ENCODE results near the gene MFSD6. TPM values are rescaled to one million over a fixed set of nuclear protein-coding genes. Genes with fewer than 3 reads are reported as not detected.
A peak's percentile ranks its signal among the peaks of the same experiment; 100 is the strongest.

The MFSD6 gene
- total RNA-seq, 3 donors from 2014 or later (not counting 1 experiment from before 2014, with no cell fraction given) = 36.7 to 50.5 (median 48.0) TPM

DNA sequence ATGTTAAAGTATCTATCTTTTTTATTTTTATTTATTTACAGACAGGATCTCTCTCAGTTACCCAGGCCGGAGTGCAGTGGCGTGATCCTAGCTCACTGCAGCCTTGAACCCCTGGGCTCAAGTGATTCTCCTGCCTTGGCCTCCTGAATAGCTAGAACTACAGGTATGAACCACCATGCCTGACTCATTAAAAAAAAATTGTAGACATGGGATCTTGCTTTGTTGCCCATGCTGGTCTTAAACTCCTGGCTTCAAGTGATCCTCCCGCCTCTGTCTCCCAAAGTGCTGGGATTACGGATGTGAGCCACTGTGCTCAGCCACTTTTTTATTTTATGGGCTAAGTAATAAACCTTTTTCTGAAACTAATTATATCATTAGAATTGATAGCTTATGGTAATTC is 7.1 kb downstream of the MFSD6 start:
- H3K27me3 Mint-ChIP-seq (ENCODE audit: low read depth in 2 of 2) = no peaks in the 10 kb centered on the region
- 100% methylated on average over 4 of the region's 4 CpGs for WGBS (ENCODE audit: insufficient coverage)
- peak overlapping the region; percentile 27 for H3K27ac ChIP-seq (ENCODE audit: low read length)
- no peaks in the 10 kb centered on the region for H3K9me3 ChIP-seq (ENCODE audit: control insufficient read depth, insufficient read depth, low read length)
- no peak for DNase-seq
- no peaks in the 10 kb centered on the region for H3K27me3 ChIP-seq (ENCODE audit: control insufficient read depth, insufficient read depth, low read length)
- peak overlapping the region; percentile 88 to 92 for H3K27ac Mint-ChIP-seq
- peaks cover 32 to 44% of the 10 kb centered on the region in 2 donors for H3K4me1 Mint-ChIP-seq
- no peak overlapping the region for H3K4me3 ChIP-seq (ENCODE audit: low read length)
- H3K9me3 Mint-ChIP-seq = no peaks in the 10 kb centered on the region
- no peak overlapping the region for H3K4me3 Mint-ChIP-seq
- no peaks in the 10 kb centered on the region for H3K36me3 Mint-ChIP-seq
- intact Hi-C loops (cut with micrococcal nuclease) = no loop called here
- peaks cover 11% of the 10 kb centered on the region for H3K4me1 ChIP-seq (ENCODE audit: control insufficient read depth, insufficient read depth, low read length)
- no peak for ATAC-seq
- TF ChIP-seq, protein P1, sequence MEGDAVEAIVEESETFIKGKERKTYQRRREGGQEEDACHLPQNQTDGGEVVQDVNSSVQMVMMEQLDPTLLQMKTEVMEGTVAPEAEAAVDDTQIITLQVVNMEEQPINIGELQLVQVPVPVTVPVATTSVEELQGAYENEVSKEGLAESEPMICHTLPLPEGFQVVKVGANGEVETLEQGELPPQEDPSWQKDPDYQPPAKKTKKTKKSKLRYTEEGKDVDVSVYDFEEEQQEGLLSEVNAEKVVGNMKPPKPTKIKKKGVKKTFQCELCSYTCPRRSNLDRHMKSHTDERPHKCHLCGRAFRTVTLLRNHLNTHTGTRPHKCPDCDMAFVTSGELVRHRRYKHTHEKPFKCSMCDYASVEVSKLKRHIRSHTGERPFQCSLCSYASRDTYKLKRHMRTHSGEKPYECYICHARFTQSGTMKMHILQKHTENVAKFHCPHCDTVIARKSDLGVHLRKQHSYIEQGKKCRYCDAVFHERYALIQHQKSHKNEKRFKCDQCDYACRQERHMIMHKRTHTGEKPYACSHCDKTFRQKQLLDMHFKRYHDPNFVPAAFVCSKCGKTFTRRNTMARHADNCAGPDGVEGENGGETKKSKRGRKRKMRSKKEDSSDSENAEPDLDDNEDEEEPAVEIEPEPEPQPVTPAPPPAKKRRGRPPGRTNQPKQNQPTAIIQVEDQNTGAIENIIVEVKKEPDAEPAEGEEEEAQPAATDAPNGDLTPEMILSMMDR (IDR thresholded peaks at IDR 0.05) = no peak
- H3K36me3 ChIP-seq (ENCODE audit: control insufficient read depth, insufficient read depth, low read length) = peaks cover 2% of the 10 kb centered on the region

DNA sequence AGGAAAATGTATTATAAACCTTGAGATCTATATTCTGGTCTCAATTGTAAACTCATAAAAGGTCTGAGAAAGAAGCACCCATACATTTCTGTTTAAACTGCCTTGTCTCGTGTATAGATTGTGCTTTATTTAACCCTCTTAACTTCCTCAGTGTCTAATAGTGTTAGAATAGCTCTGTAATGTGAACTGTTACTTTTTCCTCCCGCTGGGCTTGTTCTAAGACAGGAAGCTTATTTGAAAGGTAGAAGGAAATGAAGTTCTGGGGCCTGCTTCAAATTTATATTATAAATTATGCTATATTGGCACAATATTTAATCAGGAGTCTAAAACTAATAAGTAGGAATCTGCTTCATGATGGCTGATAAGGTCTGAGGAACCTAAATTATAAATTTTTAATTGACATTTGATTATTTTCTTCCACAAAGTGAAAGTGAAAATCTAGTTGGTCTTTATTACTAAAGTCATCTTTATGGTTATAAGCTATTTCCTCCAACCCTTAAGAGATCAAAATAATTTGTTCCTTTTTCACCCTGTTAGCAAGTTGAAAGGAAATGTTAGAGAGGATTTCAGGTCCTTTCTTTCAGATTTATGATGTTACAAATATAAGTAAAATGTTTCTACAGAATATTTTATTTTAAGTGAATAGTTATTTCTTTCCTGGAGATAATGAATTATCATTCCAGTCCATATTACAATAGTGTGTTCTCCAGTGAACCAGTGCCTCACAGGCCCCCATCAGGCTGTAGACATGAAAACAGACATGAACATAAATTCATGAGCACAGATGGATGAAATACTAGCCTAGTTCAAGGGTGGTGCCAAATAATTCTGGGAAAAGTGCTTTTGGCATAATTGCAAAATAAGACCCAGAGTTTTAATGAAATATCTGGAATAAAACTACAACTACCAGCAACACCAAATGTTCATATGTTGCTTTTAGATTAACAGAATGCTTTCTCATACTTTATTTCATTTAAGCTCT is 7.9 kb downstream of the MFSD6 start:
- Histone ChIP-seq H3K27me3 (ENCODE audit: control insufficient read depth, insufficient read depth, low read length) (no peaks in the 10 kb centered on the region), H3K4me3 (ENCODE audit: low read length) (no peak overlapping the region), H3K4me1 (ENCODE audit: control insufficient read depth, insufficient read depth, low read length) (peaks cover 11% of the 10 kb centered on the region), H3K9me3 (ENCODE audit: control insufficient read depth, insufficient read depth, low read length) (no peaks in the 10 kb centered on the region), H3K36me3 (ENCODE audit: control insufficient read depth, insufficient read depth, low read length) (peaks cover 2% of the 10 kb centered on the region), H3K27ac (ENCODE audit: low read length) (peak overlapping the region; percentile 78)
- DNase-seq (peak in 1 of 2 donors; percentile 42), ATAC-seq (peak; percentile 58 to 74 (median 72))
- peak overlapping the region; percentile 88 to 92 for H3K27ac Mint-ChIP-seq
- TF ChIP-seq, protein P1 (IDR thresholded peaks at IDR 0.05) = no peak
- H3K27me3 Mint-ChIP-seq (ENCODE audit: low read depth in 2 of 2) = no peaks in the 10 kb centered on the region
- H3K36me3 Mint-ChIP-seq = no peaks in the 10 kb centered on the region
- intact Hi-C loops (cut with micrococcal nuclease) = no loop called here
- no peaks in the 10 kb centered on the region for H3K9me3 Mint-ChIP-seq
- H3K4me3 Mint-ChIP-seq = peak overlapping the region; percentile 59
- WGBS (ENCODE audit: insufficient coverage) = no CpG with 5 or more reads among the region's 2 CpGs
- peaks cover 39 to 52% of the 10 kb centered on the region in 2 donors for H3K4me1 Mint-ChIP-seq

DNA sequence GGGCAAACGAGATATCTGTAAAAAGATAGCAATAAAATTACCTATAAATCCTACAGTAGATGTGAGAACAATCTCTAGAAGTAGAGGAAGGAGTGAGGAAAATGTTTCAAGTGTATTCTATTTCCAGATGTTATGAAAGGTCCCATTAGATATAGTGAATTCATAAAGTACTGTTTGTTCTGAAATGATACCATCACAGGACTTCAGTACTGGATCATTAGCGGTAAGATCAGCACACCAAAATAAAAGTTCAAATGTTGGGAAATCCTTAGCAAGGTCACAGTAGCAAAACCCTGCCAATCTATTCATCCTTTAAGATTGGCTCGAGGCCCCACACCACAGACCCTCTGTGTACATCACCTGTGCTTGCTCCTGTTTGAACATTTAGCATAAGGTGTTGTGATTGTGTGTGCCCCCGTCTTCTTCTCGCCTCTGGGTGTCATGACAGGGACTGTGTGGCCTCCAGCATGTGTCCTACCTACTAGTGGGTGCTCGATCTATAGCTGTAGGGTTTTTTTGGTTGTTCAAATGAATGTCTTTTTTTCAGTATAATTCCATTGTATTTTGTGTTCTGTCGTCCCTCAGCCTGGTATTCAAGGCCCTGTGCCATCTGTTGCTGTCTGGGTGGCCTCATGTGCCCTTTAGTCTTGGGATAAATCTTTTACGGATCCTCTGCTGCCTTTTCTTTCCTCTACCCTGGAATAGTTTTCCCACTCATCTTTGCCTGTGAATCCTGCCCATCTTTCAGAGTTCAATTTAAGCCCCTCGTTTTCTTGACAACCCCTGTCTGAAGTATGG is 9.1 kb downstream of the MFSD6 start:
- intact Hi-C loops (cut with micrococcal nuclease) = no loop called here
- WGBS (ENCODE audit: insufficient coverage) = 98% methylated on average over 7 of the region's 9 CpGs
- peaks cover 11% of the 10 kb centered on the region for H3K4me1 ChIP-seq (ENCODE audit: control insufficient read depth, insufficient read depth, low read length)
- TF ChIP-seq, protein P1 (IDR thresholded peaks at IDR 0.05) = no peak
- no peaks in the 10 kb centered on the region for H3K9me3 ChIP-seq (ENCODE audit: control insufficient read depth, insufficient read depth, low read length)
- H3K27ac ChIP-seq (ENCODE audit: low read length) = no peak overlapping the region
- Mint-ChIP-seq H3K27me3 (ENCODE audit: low read depth in 2 of 2) (no peaks in the 10 kb centered on the region), H3K9me3 (no peaks in the 10 kb centered on the region), H3K4me3 (no peak overlapping the region), H3K36me3 (no peaks in the 10 kb centered on the region), H3K27ac (peak overlapping the region; percentile 88 to 92), H3K4me1 (peaks cover 44 to 64% of the 10 kb centered on the region in 2 donors)
- ATAC-seq (no peak), DNase-seq (no peak)
- peaks cover 2% of the 10 kb centered on the region for H3K36me3 ChIP-seq (ENCODE audit: control insufficient read depth, insufficient read depth, low read length)
- no peak overlapping the region for H3K4me3 ChIP-seq (ENCODE audit: low read length)
- H3K27me3 ChIP-seq (ENCODE audit: control insufficient read depth, insufficient read depth, low read length) = no peaks in the 10 kb centered on the region

Measured in natural killer cell (primary cell).